MM.1S (cell line): ENCODE results near the gene GRIK4.

Source experiments
- DNase-seq: peaks from one replicate; pipeline ENCODE4 v3.0.0-alpha.2; 2015
- H2AFZ ChIP-seq: fragments of 300-600 bp; sonication (generic); 2 replicates; pipeline ENCODE4 v1.6.0; 2016; ENCODE audit warnings: antibody characterized with exemption, low read length
- H3F3A ChIP-seq: fragments of 300-600 bp; sonication (generic); 2 replicates; pipeline ENCODE4 v1.6.1; 2016; ENCODE audit warnings: mild to moderate bottlenecking, antibody characterized with exemption, low read length, moderate library complexity, mixed read lengths; ENCODE audit not compliant: insufficient read depth
- H3K27ac ChIP-seq: fragments of 300-600 bp; sonication (generic); 2 replicates; pipeline ENCODE4 v1.5.1; 2016; ENCODE audit warnings: mild to moderate bottlenecking, low read length
- H3K27me3 ChIP-seq: fragments of 300-600 bp; sonication (generic); replicated peaks from 2 replicates; pipeline ENCODE4 v1.6.0; 2016; ENCODE audit warnings: low read length; ENCODE audit not compliant: insufficient read depth
- H3K36me3 ChIP-seq: fragments of 300-600 bp; sonication (generic); replicated peaks from 2 replicates; pipeline ENCODE4 v1.6.1; 2016; ENCODE audit warnings: mild to moderate bottlenecking, low read length, mixed read lengths; ENCODE audit not compliant: insufficient read depth
- H3K4me1 ChIP-seq: fragments of 300-600 bp; sonication (generic); 2 replicates; pipeline ENCODE4 v1.6.1; 2016; ENCODE audit warnings: low read length, mixed read lengths
- H3K4me2 ChIP-seq: fragments of 300-600 bp; sonication (generic); 2 replicates; pipeline ENCODE4 v1.6.0; 2016; ENCODE audit warnings: low read depth, low read length
- H3K4me3 ChIP-seq: fragments of 300-600 bp; sonication (generic); 2 replicates; pipeline ENCODE4 v1.5.1; 2016; ENCODE audit warnings: low read length, mixed read lengths
- H3K79me2 ChIP-seq: fragments of 300-600 bp; sonication (generic); 2 replicates; pipeline ENCODE4 v1.6.1; 2016; ENCODE audit warnings: mixed run types, low read length, mixed read lengths
- H3K9ac ChIP-seq: fragments of 300-600 bp; sonication (generic); 2 replicates; pipeline ENCODE4 v1.6.1; 2016; ENCODE audit warnings: low read length, mixed read lengths
- H3K9me2 ChIP-seq: fragments of 300-600 bp; sonication (generic); replicated peaks from 2 replicates; pipeline ENCODE4 v1.6.1; 2016; ENCODE audit warnings: mild to moderate bottlenecking, low read length, mixed read lengths; ENCODE audit not compliant: insufficient read depth
- H3K9me3 ChIP-seq: fragments of 300-600 bp; sonication (generic); replicated peaks from 2 replicates; pipeline ENCODE4 v1.6.1; 2016; ENCODE audit warnings: mild to moderate bottlenecking, low read length, mixed read lengths; ENCODE audit not compliant: insufficient read depth
- H4K20me1 ChIP-seq: fragments of 300-600 bp; sonication (generic); 2 replicates; pipeline ENCODE4 v1.6.1; 2016; ENCODE audit warnings: mild to moderate bottlenecking, low read length, moderate library complexity, mixed read lengths; ENCODE audit not compliant: insufficient read depth
- EZH2 ChIP-seq: fragments of 300-600 bp; sonication (generic); optimal IDR thresholded peaks from 2 replicates; pipeline ENCODE3; 2017; ENCODE audit warnings: low read depth, mild to moderate bottlenecking, antibody characterized with exemption, low read length, mixed read lengths
- EZH2phosphoT487 ChIP-seq: fragments of 300-600 bp; sonication (generic); IDR thresholded peaks from 2 replicates; pipeline ENCODE4 v1.6.1; 2018; ENCODE audit warnings: antibody characterized with exemption, low read length
- TF ChIP-seq, protein P1 (sequence below): fragments of 300-600 bp; sonication (generic); IDR thresholded peaks from 2 replicates; pipeline ENCODE4 v1.5.1; 2016; ENCODE audit warnings: antibody characterized with exemption, low read length, mixed read lengths

GRIK4 gene

GRCh38 chr11:120899720-120900119 lies 388.2 kb downstream of the GRIK4 start:
- H3K36me3 ChIP-seq, result no peaks in the 10 kb centered on the region
- no peaks in the 10 kb centered on the region for H3K27me3 ChIP-seq
- H3K9ac ChIP-seq, result no peak overlapping the region
- TF ChIP-seq EZH2phosphoT487, result no peak
- no peak for TF ChIP-seq EZH2
- TF ChIP-seq, protein P1, sequence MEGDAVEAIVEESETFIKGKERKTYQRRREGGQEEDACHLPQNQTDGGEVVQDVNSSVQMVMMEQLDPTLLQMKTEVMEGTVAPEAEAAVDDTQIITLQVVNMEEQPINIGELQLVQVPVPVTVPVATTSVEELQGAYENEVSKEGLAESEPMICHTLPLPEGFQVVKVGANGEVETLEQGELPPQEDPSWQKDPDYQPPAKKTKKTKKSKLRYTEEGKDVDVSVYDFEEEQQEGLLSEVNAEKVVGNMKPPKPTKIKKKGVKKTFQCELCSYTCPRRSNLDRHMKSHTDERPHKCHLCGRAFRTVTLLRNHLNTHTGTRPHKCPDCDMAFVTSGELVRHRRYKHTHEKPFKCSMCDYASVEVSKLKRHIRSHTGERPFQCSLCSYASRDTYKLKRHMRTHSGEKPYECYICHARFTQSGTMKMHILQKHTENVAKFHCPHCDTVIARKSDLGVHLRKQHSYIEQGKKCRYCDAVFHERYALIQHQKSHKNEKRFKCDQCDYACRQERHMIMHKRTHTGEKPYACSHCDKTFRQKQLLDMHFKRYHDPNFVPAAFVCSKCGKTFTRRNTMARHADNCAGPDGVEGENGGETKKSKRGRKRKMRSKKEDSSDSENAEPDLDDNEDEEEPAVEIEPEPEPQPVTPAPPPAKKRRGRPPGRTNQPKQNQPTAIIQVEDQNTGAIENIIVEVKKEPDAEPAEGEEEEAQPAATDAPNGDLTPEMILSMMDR, result no peak
- H3K27ac ChIP-seq, result no peak overlapping the region
- no peaks in the 10 kb centered on the region for H3F3A ChIP-seq
- no peak overlapping the region for H2AFZ ChIP-seq
- H3K4me3 ChIP-seq, result no peak overlapping the region
- no peaks in the 10 kb centered on the region for H3K9me2 ChIP-seq
- no peak overlapping the region for H3K4me2 ChIP-seq
- no peaks in the 10 kb centered on the region for H3K9me3 ChIP-seq
- no peaks in the 10 kb centered on the region for H3K79me2 ChIP-seq
- H3K4me1 ChIP-seq, result no peaks in the 10 kb centered on the region
- no peak for DNase-seq
- no peaks in the 10 kb centered on the region for H4K20me1 ChIP-seq

- no peak for DNase-seq
- no peaks in the 10 kb centered on the region for H3K4me1 ChIP-seq
- H3K36me3 ChIP-seq, result no peaks in the 10 kb centered on the region
- H4K20me1 ChIP-seq, result no peaks in the 10 kb centered on the region
- no peak overlapping the region for H3K9ac ChIP-seq
- H3K79me2 ChIP-seq, result no peaks in the 10 kb centered on the region
- no peak overlapping the region for H3K4me3 ChIP-seq
- H3K4me2 ChIP-seq, result no peak overlapping the region
- no peak overlapping the region for H2AFZ ChIP-seq
- no peak overlapping the region for H3K27ac ChIP-seq
- no peaks in the 10 kb centered on the region for H3K27me3 ChIP-seq
- no peaks in the 10 kb centered on the region for H3K9me2 ChIP-seq
- TF ChIP-seq EZH2phosphoT487 (no peak), EZH2 (no peak)
- TF ChIP-seq, protein P1, result no peak
- no peaks in the 10 kb centered on the region for H3F3A ChIP-seq
- no peaks in the 10 kb centered on the region for H3K9me3 ChIP-seq
Observed at GRCh38 chr11:120900643-120901042, 389.1 kb downstream of the GRIK4 start.

- no peak overlapping the region for H3K4me3 ChIP-seq
- TF ChIP-seq EZH2phosphoT487 (no peak), EZH2 (no peak)
- TF ChIP-seq, protein P1, result no peak
- no peaks in the 10 kb centered on the region for H3K79me2 ChIP-seq
- H3K9ac ChIP-seq, result no peak overlapping the region
- no peak overlapping the region for H2AFZ ChIP-seq
- no peak for DNase-seq
- no peaks in the 10 kb centered on the region for H3K36me3 ChIP-seq
- H3K27me3 ChIP-seq, result no peaks in the 10 kb centered on the region
- no peak overlapping the region for H3K4me2 ChIP-seq
- no peaks in the 10 kb centered on the region for H4K20me1 ChIP-seq
- no peaks in the 10 kb centered on the region for H3K9me3 ChIP-seq
- no peaks in the 10 kb centered on the region for H3K4me1 ChIP-seq
- H3F3A ChIP-seq, result no peaks in the 10 kb centered on the region
- H3K9me2 ChIP-seq, result no peaks in the 10 kb centered on the region
- H3K27ac ChIP-seq, result no peak overlapping the region
Observed at GRCh38 chr11:120903686-120904085, 392.1 kb downstream of the GRIK4 start.
